ENCODE measurements around the gene ZHX3. TPM values are rescaled to one million over a fixed set of nuclear protein-coding genes. Genes with fewer than 3 reads are reported as not detected.

Gene ZHX3
- total RNA-seq, 4 donors from 2014 or later, result 57.8 to 74.8 (median 60.5) TPM

- TF ChIP-seq CTCF (IDR thresholded peaks at IDR 0.05), result no peak
- peak; percentile 33 to 42 for DNase-seq
- Histone ChIP-seq H3K27me3 (no peaks in the 10 kb centered on the region), H3K9me3 (no peaks in the 10 kb centered on the region), H3K36me3 (no peaks in the 10 kb centered on the region), H3K4me3 (replicated peaks in 1 of 3) (no peak overlapping the region), H3K27ac (peak overlapping the region; percentile 74 to 98 (median 96)), H3K4me1 (peaks cover 71 to 78% of the 10 kb centered on the region in 2 donors)
- intact Hi-C loops (cut with DNase I), result loop anchor here (10.0 kb wide), 1 partner anchor 194 kb away; no protein-coding TSS in a partner anchor
- WGBS, 2 donors, result 62 to 64% methylated on average over 7 to 8 of the region's 8 CpGs
Measured at GRCh38 chr20:41141153-41141815, 176.2 kb downstream of the ZHX3 start.

- peak; percentile 34 to 38 for DNase-seq
- Histone ChIP-seq H3K4me1 (peaks cover 66 to 74% of the 10 kb centered on the region in 2 donors), H3K36me3 (no peaks in the 10 kb centered on the region), H3K27me3 (no peaks in the 10 kb centered on the region), H3K4me3 (replicated peaks in 1 of 3) (peak overlapping the region in 1 of 3 donors; percentile 93), H3K27ac (peak overlapping the region; percentile 74 to 98 (median 96)), H3K9me3 (no peaks in the 10 kb centered on the region)
- TF ChIP-seq POLR2A (IDR thresholded peaks at IDR 0.05), result no peak
- TF ChIP-seq CTCF (IDR thresholded peaks at IDR 0.05), result no peak
- intact Hi-C loops (cut with DNase I), result loop anchor here (10.0 kb wide), 1 partner anchor 194 kb away; no protein-coding TSS in a partner anchor
- WGBS, 2 donors, result 53 to 62% methylated on average over 10 of the region's 10 CpGs
Measured at GRCh38 chr20:41140226-41141133, 177.1 kb downstream of the ZHX3 start.

GRCh38 chr20:41139227-41140093 is 178.1 kb downstream of the ZHX3 start:
- no peaks in the 10 kb centered on the region for H3K9me3 ChIP-seq
- intact Hi-C loops (cut with DNase I), result loop anchor here (5.0 to 10.0 kb wide), 2 partner anchors 33 to 195 kb away; no protein-coding TSS in a partner anchor
- H3K4me3 ChIP-seq (replicated peaks in 1 of 3), result peak overlapping the region in 1 of 3 donors; percentile 93
- WGBS, 2 donors, result 52 to 65% methylated on average over 5 of the region's 5 CpGs
- H3K4me1 ChIP-seq, result peaks cover 56 to 64% of the 10 kb centered on the region in 2 donors
- TF ChIP-seq POLR2A (IDR thresholded peaks at IDR 0.05), result no peak
- TF ChIP-seq CTCF (IDR thresholded peaks at IDR 0.05), result no peak
- no peak for DNase-seq
- peak overlapping the region; percentile 79 to 98 (median 96) for H3K27ac ChIP-seq
- no peaks in the 10 kb centered on the region for H3K27me3 ChIP-seq
- no peaks in the 10 kb centered on the region for H3K36me3 ChIP-seq

GRCh38 chr20:41138475-41139226 is 178.9 kb downstream of the ZHX3 start:
- peak; percentile 37 to 42 for DNase-seq
- 14% methylated on average over 8 to 12 of the region's 12 CpGs for WGBS, 2 donors
- Histone ChIP-seq H3K4me3 (replicated peaks in 1 of 3) (peak overlapping the region; percentile 14 to 93 (median 73)), H3K36me3 (no peaks in the 10 kb centered on the region), H3K4me1 (peaks cover 50 to 56% of the 10 kb centered on the region in 2 donors), H3K27me3 (no peaks in the 10 kb centered on the region), H3K9me3 (no peaks in the 10 kb centered on the region), H3K27ac (peak overlapping the region; percentile 79 to 98 (median 96))
- TF ChIP-seq CTCF (IDR thresholded peaks at IDR 0.05) (no peak), POLR2A (IDR thresholded peaks at IDR 0.05) (peak in 1 of 2 donors; percentile 10)
- intact Hi-C loops (cut with DNase I), result loop anchor here (5.0 kb wide), 1 partner anchor 34 kb away; no protein-coding TSS in a partner anchor
